Naive thymus-derived CD8-positive, alpha-beta T cell (primary cell): ENCODE results near the gene SH3GL3. TPM values are rescaled to one million over a fixed set of nuclear protein-coding genes. Genes with fewer than 3 reads are reported as not detected.

Experiments used
- ATAC-seq, 2 donors: fragments of 150-1000 bp; cut with Tn5 transposase in 1 of 2; sonication (Bioruptor Pico), chemical (Tn5 transposase) in 1 of 2; 1 replicate in 1 of 2; 2 replicates in 1 of 2; pipeline ENCODE4 v1.10.0; 2021; ENCODE audit warnings: mild to moderate bottlenecking in 2 of 2, moderate library complexity in 2 of 2
- POLR2A ChIA-PET: fragments of 350-600 bp; sonication (Branson Sonifier 250); formaldehyde crosslinking; loops from one replicate; lab custom pipeline; 2021; ENCODE audit warnings: antibody characterized with exemption; lab: Charles Lee
- DNase-seq, 10 donors: peaks; one replicate each; pipeline versions ENCODE4 v3.0.0 to v3.0.0-alpha.2; 2020 to 2022
- H3K27ac Mint-ChIP-seq, 10 donors: one replicate each; pipeline ENCODE4 v1.8.0; 2020 to 2022; ENCODE audit warnings: mild to moderate bottlenecking in 10 of 10, mixed read lengths in 10 of 10, moderate library complexity in 4 of 10, inconsistent platforms in 1 of 10
- H3K27me3 Mint-ChIP-seq, 5 donors: one replicate each; pipeline ENCODE4 v1.8.0; 2021 to 2022; ENCODE audit warnings: mixed read lengths in 5 of 5
- H3K36me3 Mint-ChIP-seq, 3 donors: one replicate each; pipeline ENCODE4 v1.8.0; 2020 to 2022; ENCODE audit warnings: mixed read lengths in 3 of 3, mild to moderate bottlenecking in 2 of 3, inconsistent platforms in 1 of 3
- H3K4me1 Mint-ChIP-seq, 4 donors: one replicate each; pipeline ENCODE4 v1.8.0; 2021 to 2022; ENCODE audit warnings: mixed read lengths in 4 of 4
- H3K4me3 Mint-ChIP-seq, 10 donors: one replicate each; pipeline ENCODE4 v1.8.0; 2020 to 2022; ENCODE audit warnings: mild to moderate bottlenecking in 10 of 10, mixed read lengths in 10 of 10, moderate library complexity in 6 of 10, inconsistent platforms in 1 of 10
- H3K9me3 Mint-ChIP-seq, 9 donors: one replicate each; pipeline ENCODE4 v1.8.0; 2020 to 2022; ENCODE audit warnings: mixed read lengths in 9 of 9, mild to moderate bottlenecking in 3 of 9, inconsistent platforms in 1 of 9, moderate library complexity in 1 of 9
- polyA plus RNA-seq, 3 donors: library from polyadenylated mRNA; unstranded; fragments of 300-500 nt; fragmentation: Illumina TruSeq; gene quantifications; one replicate each; pipeline ENCODE4 v1.2.3, GENCODE V29; 2021
- total RNA-seq, 8 experiments: library from RNA in 2 of 8; stranded (reverse) in 2 of 8; gene quantifications; one replicate each; pipeline ENCODE4 v1.2.3 and lab custom pipeline; 2021 to 2026

SH3GL3 gene
- total and polyA plus RNA-seq, 5 experiments from 2014 or later = not detected

DNA sequence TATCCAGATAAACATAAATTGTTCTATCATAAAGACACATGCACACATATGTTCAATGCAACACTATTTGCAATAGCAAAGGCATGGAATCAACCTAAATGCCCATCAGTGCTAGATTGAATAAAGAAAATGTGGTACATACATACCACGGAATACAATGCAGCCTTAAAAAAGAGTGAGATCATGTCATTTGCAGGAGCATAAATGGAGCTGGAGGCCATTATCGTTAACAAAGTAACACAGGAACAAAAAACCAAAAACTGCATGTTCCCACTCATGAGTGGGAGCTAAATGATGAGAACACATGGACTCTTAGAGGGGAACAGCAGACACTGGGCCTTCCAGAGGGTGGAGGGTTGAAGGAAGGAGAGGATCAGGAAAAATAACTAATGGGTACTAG lies 79.2 kb downstream of the SH3GL3 start:
- ATAC-seq (no peak), DNase-seq (no peak)
- no peaks in the 10 kb centered on the region for H3K4me1 Mint-ChIP-seq
- peaks cover 8 to 30% (median 22%) of the 10 kb centered on the region in 9 donors for H3K9me3 Mint-ChIP-seq
- peaks cover 0 to 15% (median 0%) of the 10 kb centered on the region in 3 donors for H3K36me3 Mint-ChIP-seq
- H3K27ac Mint-ChIP-seq = no peak overlapping the region
- peaks cover 5 to 36% (median 10%) of the 10 kb centered on the region in 5 donors for H3K27me3 Mint-ChIP-seq
- no peak overlapping the region for H3K4me3 Mint-ChIP-seq
- POLR2A ChIA-PET = no interaction called here

DNA sequence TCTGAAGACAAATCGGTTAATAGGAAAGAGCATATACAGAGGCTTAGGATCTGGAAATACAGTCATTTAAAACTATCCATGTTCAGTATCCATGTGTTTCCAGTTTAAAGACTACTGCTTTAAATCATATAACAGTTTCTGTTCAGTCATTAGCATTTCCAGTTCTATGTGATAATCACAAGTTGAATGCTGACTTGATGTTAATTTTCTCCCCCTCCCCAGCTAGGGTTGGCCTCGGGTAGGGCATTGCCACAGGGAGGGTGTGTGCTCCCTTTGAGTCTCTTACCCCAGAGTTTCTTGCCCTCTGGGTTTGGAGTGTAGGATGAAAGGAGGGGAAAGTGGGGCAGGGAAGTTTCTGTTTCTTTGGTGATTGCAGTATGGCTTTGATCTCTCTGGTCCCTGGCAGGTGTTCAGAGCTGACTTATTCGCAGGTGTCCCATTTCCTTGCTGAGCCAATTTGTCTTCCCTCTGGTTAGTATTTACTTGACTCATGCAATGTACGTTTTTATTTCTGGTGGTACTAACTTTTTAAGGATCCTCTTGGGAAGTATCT lies 86.3 kb downstream of the SH3GL3 start:
- peaks cover 2 to 14% (median 6%) of the 10 kb centered on the region in 9 donors for H3K9me3 Mint-ChIP-seq
- no peak for ATAC-seq
- H3K36me3 Mint-ChIP-seq = peaks cover 0 to 5% (median 0%) of the 10 kb centered on the region in 3 donors
- H3K27me3 Mint-ChIP-seq = peaks cover 0 to 4% (median 1%) of the 10 kb centered on the region in 5 donors
- no peaks in the 10 kb centered on the region for H3K4me1 Mint-ChIP-seq
- no peak for DNase-seq
- POLR2A ChIA-PET = no interaction called here
- no peak overlapping the region for H3K4me3 Mint-ChIP-seq
- no peak overlapping the region for H3K27ac Mint-ChIP-seq

DNA sequence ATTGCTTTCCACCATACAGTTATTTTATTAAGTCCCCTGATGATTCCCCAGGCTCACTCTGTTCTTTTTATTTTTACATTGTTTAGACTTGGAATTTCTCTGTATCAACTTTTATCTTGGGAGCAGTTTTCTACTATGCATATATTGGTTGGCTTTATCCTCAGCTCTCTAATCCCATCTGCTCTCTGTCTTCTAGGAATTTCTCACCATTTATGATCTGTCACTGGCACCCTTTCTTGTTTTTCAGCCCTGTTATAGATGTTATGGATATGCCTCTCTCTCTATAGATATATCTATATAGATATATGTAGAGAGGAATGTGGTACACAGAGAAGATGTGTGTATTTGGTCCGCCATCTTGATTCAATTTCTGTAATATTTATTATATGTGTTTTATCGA lies 90.5 kb downstream of the SH3GL3 start:
- Mint-ChIP-seq H3K4me3 (no peak overlapping the region), H3K27me3 (peaks cover 0 to 4% (median 1%) of the 10 kb centered on the region in 5 donors), H3K4me1 (peaks cover 0 to 2% (median 0%) of the 10 kb centered on the region in 4 donors), H3K36me3 (no peaks in the 10 kb centered on the region), H3K27ac (no peak overlapping the region), H3K9me3 (peaks cover 0 to 5% (median 0%) of the 10 kb centered on the region in 9 donors)
- no peak for DNase-seq
- ATAC-seq = no peak
- POLR2A ChIA-PET = no interaction called here

DNA sequence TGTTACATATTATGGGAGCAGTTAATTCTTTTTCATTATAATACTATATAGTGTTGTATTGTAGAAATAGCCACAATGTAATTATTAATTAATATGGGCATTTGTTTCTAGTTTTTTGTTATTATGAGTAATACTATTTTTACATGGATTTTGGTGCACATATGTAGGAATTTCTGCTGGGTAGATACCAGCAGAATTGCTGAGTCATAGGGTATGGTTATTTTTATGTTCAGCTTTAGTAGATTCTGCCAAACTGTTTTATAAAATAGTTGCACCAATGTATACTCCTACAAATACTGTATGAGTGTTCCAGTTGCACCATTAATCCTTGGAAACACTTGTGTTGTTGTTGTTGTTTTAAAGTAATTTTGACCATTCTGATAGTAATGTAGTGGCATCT lies 91.5 kb downstream of the SH3GL3 start:
- Mint-ChIP-seq H3K27ac (no peak overlapping the region), H3K27me3 (peaks cover 0 to 8% (median 1%) of the 10 kb centered on the region in 5 donors), H3K4me3 (no peak overlapping the region), H3K36me3 (no peaks in the 10 kb centered on the region), H3K9me3 (peaks cover 0 to 11% (median 7%) of the 10 kb centered on the region in 9 donors), H3K4me1 (peaks cover 0 to 2% (median 0%) of the 10 kb centered on the region in 4 donors)
- ATAC-seq (no peak), DNase-seq (no peak)
- POLR2A ChIA-PET = no interaction called here

DNA sequence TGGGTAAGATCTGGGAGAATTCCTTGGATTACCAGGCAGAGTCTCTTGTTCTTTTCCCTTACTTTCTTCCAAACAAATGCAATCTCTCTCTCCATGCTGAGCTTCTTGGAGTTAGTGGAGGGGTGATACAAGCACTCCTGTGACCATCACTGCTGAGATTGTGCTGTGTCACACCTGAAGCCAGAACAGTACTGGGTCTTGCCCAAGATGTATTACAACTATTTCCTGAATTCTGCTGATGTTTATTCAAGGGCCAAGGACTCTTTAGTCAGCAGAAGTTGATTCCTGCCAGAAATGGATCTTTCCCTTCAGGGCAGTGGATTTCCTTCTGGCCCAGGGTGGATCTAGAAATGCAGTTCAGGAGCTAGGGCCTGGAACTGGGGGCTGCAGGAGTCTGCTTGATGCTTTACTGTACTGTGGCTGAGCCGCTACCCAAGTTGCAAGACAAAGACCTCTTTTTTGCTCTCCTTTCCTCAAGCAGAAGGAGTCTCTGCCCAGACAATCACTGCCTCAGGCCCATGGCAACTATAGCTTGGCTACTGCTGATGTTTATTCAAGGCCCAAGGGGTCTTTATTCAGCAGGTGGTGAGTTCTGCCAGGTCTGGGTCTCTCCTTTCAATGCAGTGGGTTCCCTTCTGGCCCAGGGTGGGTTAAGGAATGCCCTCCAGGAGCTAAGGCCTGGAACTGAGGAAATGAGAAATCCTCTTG lies 98.8 kb downstream of the SH3GL3 start:
- Mint-ChIP-seq H3K4me1 (peaks cover 0 to under 1% (median 0%) of the 10 kb centered on the region in 4 donors), H3K9me3 (peaks cover 0 to 24% (median 16%) of the 10 kb centered on the region in 9 donors), H3K36me3 (peaks cover 0 to 8% (median 0%) of the 10 kb centered on the region in 3 donors), H3K4me3 (no peak overlapping the region), H3K27me3 (peaks cover 5 to 13% (median 7%) of the 10 kb centered on the region in 5 donors), H3K27ac (peak overlapping the region in 1 of 10 donors; percentile 42)
- DNase-seq (no peak), ATAC-seq (no peak)
- POLR2A ChIA-PET = no interaction called here

DNA sequence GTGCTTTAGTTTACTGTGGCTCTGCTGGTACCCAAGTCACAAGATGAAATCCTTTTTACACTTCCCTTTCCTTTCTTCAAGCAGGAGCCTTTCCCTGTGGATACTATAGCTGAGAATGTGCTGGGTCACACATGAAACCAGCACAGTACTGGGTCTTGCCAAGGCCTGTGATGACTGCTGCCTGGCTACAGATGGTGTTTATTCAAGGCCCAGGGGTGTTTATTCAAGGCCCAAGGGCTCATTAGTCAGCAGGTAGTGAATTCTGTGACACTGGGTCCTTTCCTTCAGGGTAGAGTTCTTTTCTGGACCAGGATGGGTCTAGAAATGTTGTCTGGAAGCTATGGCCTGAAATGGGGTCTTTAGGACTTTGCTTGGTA lies 99.4 kb downstream of the SH3GL3 start:
- no peak overlapping the region for H3K4me3 Mint-ChIP-seq
- POLR2A ChIA-PET = no interaction called here
- peak overlapping the region in 1 of 10 donors; percentile 42 for H3K27ac Mint-ChIP-seq
- no peaks in the 10 kb centered on the region for H3K4me1 Mint-ChIP-seq
- H3K27me3 Mint-ChIP-seq = peaks cover 5 to 13% (median 7%) of the 10 kb centered on the region in 5 donors
- H3K9me3 Mint-ChIP-seq = peaks cover 0 to 24% (median 16%) of the 10 kb centered on the region in 9 donors
- ATAC-seq (no peak), DNase-seq (no peak)
- peaks cover 0 to 8% (median 0%) of the 10 kb centered on the region in 3 donors for H3K36me3 Mint-ChIP-seq

DNA sequence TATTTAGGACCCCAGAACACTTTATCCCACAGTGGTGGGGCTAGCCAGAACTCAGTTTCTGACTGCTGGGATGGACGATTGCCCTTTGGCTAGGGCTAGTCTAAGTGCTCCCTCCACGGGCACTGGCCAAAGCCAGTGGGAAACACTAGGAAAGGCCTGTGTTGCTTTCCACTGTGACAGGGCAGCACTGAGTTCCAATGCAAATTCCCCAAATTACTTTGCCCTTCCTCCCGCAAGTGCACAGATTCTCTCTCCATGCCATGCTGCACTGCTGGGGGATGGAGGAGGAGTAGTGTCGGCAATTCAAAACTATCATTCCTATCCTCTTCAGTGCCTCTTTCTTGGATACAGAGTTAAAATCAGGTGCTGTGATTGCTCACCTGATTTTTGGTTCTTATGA lies 100.0 kb downstream of the SH3GL3 start:
- Mint-ChIP-seq H3K9me3 (peaks cover 0 to 24% (median 16%) of the 10 kb centered on the region in 9 donors), H3K27ac (peak overlapping the region in 1 of 10 donors; percentile 11), H3K27me3 (peaks cover 5 to 13% (median 7%) of the 10 kb centered on the region in 5 donors), H3K4me3 (no peak overlapping the region), H3K4me1 (no peaks in the 10 kb centered on the region), H3K36me3 (peaks cover 0 to 8% (median 0%) of the 10 kb centered on the region in 3 donors)
- ATAC-seq (no peak), DNase-seq (no peak)
- POLR2A ChIA-PET = no interaction called here

DNA sequence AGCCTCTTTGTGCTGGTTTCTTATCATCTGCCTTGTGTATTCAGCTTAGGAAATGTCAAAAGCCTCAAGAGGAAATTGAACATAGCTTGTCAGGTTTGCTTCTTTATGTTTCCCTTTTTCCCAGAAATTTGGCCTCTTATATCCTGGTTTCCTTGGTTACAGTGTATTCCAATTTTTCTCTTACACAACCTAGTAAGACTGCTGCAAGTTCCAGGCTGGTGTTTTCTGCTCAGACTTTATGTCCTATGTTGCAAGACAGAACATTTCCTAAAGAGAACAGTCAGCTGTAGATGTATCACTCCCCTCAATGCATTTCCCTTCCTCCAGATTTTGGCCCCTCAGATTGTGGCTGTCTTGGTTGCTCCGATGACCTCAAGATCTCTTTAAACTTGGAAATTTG lies 102.5 kb downstream of the SH3GL3 start:
- Mint-ChIP-seq H3K27me3 (peaks cover 5 to 11% (median 6%) of the 10 kb centered on the region in 5 donors), H3K36me3 (peaks cover 0 to 8% (median 0%) of the 10 kb centered on the region in 3 donors)
- POLR2A ChIA-PET = no interaction called here

DNA sequence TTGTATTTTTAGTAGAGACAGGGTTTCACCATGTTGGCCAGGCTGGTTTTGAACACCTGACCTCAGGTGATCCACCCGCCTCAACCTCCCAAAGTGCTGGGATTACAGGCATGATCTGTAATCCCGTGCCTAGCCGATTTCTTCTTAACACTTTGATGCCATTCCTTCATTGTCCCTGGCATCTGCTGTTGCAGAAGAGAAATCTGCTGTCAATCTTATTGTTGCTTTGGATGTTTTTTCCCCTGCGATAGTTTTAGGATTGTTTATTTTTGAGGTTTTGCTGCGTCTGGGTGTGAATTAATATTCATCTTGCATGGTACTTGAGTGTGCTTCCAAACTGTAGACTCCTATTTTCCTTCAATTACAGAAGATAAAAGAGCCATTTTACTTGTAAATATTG lies 107.4 kb downstream of the SH3GL3 start:
- DNase-seq (no peak), ATAC-seq (no peak)
- H3K36me3 Mint-ChIP-seq = no peaks in the 10 kb centered on the region
- H3K27ac Mint-ChIP-seq = no peak overlapping the region
- H3K4me1 Mint-ChIP-seq = peaks cover 0 to 2% (median 0%) of the 10 kb centered on the region in 4 donors
- no peaks in the 10 kb centered on the region for H3K9me3 Mint-ChIP-seq
- POLR2A ChIA-PET = no interaction called here
- peaks cover 9 to 15% (median 12%) of the 10 kb centered on the region in 5 donors for H3K27me3 Mint-ChIP-seq
- no peak overlapping the region for H3K4me3 Mint-ChIP-seq

More for the DNA sequence above, 102.5 kb downstream of the SH3GL3 start:
- H3K9me3 Mint-ChIP-seq = peaks cover 0 to 15% (median 4%) of the 10 kb centered on the region in 9 donors
- H3K4me3 Mint-ChIP-seq = no peak overlapping the region
- DNase-seq (no peak), ATAC-seq (no peak)
- H3K27ac Mint-ChIP-seq = no peak overlapping the region
- H3K4me1 Mint-ChIP-seq = no peaks in the 10 kb centered on the region

DNA sequence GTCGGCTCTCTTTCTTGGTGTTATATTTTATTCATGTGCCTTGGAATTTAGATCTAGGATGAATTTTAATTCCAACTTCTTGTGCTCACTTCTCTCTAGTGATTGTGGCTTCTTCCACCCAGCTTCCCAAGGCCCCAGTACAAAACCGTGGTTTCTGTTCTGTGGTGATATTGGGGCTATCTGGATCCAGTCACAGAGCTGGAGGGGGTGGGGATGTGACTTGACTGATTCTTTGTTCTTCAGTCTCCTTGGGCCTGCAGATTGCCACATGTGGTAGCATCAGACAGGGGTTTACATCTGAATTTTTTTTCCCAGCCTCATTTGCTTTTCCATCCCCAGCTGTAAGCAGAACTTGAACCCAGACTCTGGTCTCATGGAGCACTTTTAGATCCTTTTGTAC lies 108.2 kb downstream of the SH3GL3 start:
- DNase-seq = no peak
- Mint-ChIP-seq H3K9me3 (no peaks in the 10 kb centered on the region), H3K27me3 (peaks cover 9 to 16% (median 11%) of the 10 kb centered on the region in 5 donors), H3K27ac (no peak overlapping the region), H3K36me3 (no peaks in the 10 kb centered on the region), H3K4me1 (peaks cover 0 to 2% (median 0%) of the 10 kb centered on the region in 4 donors), H3K4me3 (no peak overlapping the region)
- ATAC-seq = no peak
- POLR2A ChIA-PET = no interaction called here

DNA sequence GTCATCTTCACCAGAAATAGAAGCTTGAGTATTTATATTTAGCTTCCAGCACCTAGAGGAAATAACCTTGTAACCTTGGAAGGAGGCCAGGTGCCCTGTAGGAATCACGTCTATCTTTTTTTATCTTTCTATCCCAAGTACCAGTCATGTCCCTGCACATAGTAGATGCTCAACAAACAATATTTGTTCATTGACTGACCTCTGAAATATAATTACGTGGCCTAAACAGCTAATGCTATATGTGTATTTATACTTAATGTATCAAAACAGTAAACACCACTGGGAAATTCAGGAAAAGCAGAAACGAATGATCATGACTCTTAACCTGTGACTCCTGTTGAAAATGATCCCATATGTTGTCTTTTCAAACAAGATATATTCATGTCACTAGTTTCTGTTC lies 108.9 kb downstream of the SH3GL3 start:
- no peak for DNase-seq
- Mint-ChIP-seq H3K27me3 (peaks cover 8 to 16% (median 11%) of the 10 kb centered on the region in 5 donors), H3K4me1 (peaks cover 0 to 2% (median 0%) of the 10 kb centered on the region in 4 donors), H3K27ac (no peak overlapping the region), H3K4me3 (no peak overlapping the region), H3K36me3 (no peaks in the 10 kb centered on the region), H3K9me3 (no peaks in the 10 kb centered on the region)
- no peak for ATAC-seq
- POLR2A ChIA-PET = no interaction called here

DNA sequence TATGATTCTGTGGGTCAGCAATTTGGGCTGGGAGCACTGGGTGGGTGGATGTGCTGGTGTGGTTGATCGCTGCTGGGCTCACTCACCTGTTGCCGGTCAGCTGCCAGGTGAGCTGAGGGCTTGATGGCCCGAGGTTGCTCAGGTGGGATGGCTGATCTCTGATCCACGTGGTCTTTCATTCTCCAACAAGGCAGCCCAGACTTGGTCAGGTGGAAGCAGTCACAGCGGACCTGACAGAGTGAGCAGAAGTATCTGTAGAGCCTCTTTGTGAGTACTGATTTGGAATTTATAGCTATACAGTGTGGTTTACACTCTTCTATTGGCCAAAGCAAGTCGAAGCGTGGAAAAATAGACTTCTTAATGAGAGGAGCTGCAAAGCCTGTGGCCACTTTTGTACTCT lies 109.6 kb downstream of the SH3GL3 start:
- DNase-seq = no peak
- ATAC-seq = no peak
- no peaks in the 10 kb centered on the region for H3K36me3 Mint-ChIP-seq
- no peak overlapping the region for H3K4me3 Mint-ChIP-seq
- H3K4me1 Mint-ChIP-seq = peaks cover 0 to 2% (median 0%) of the 10 kb centered on the region in 4 donors
- POLR2A ChIA-PET = no interaction called here
- H3K27me3 Mint-ChIP-seq = peaks cover 8 to 16% (median 11%) of the 10 kb centered on the region in 5 donors
- H3K9me3 Mint-ChIP-seq = no peaks in the 10 kb centered on the region
- no peak overlapping the region for H3K27ac Mint-ChIP-seq

DNA sequence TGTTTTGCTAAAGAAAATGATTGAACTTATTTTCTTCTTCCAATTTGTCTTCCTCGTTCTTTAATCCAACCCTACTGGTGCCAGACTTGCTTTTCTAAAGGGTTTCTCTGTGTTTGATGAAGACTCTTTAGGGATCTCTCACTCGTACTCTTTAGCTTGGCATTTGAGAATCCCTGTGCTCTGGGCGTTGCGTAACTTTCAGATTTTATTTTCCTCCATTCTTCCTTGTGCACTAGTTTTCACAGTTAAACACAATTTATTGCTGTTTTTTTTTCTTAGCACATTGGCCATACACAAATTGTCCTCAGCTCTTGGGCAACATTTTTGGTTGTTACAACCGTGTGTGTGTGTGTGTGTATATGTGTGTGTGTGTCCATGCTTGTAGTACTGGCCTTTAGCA lies 111.0 kb downstream of the SH3GL3 start:
- ATAC-seq = no peak
- Mint-ChIP-seq H3K27ac (no peak overlapping the region), H3K9me3 (no peaks in the 10 kb centered on the region), H3K4me1 (peaks cover 0 to 2% (median 0%) of the 10 kb centered on the region in 4 donors), H3K4me3 (no peak overlapping the region), H3K36me3 (no peaks in the 10 kb centered on the region), H3K27me3 (peaks cover 7 to 16% (median 11%) of the 10 kb centered on the region in 5 donors)
- DNase-seq = no peak
- POLR2A ChIA-PET = no interaction called here
